Body of pancreas (tissue), 4 donors: ENCODE results near the gene IVL. TPM values are rescaled to one million over a fixed set of nuclear protein-coding genes. Genes with fewer than 3 reads are reported as not detected.

ENCODE experiments used
- ATAC-seq: fragments of 150-250 bp; one replicate; pipeline ENCODE4 v1.9.1; 2016
- DNase-seq, 4 donors: peaks; one replicate each; pipeline ENCODE4 v3.0.0-alpha.2; 2019
- H3K27ac ChIP-seq, 4 donors: fragments of 200-600 bp; sonication (generic); 1 replicate in 3 of 4; 2 replicates in 1 of 4; pipeline versions ENCODE4 v1.5.1 to v1.6.1; 2016 to 2019; ENCODE audit warnings: mild to moderate bottlenecking in 1 of 4, mixed read lengths in 1 of 4, moderate library complexity in 1 of 4
- H3K27me3 ChIP-seq, 2 donors: fragments of 200-600 bp; sonication (generic); one replicate each; pipeline ENCODE4 v1.6.0; 2016; ENCODE audit warnings: mild to moderate bottlenecking in 1 of 2
- H3K36me3 ChIP-seq, 2 donors: fragments of 200-600 bp; sonication (generic); replicated peaks in 1 of 2; 2 replicates each; pipeline ENCODE4 v1.5.1; 2016; ENCODE audit warnings: low read depth in 2 of 2; ENCODE audit not compliant: insufficient read depth in 1 of 2
- H3K4me1 ChIP-seq: fragments of 200-600 bp; sonication (generic); one replicate; pipeline ENCODE4 v1.6.0; 2016
- H3K4me3 ChIP-seq, 2 donors: fragments of 200-600 bp; sonication (generic); 1 replicate in 1 of 2; 2 replicates in 1 of 2; pipeline ENCODE4 v1.5.1; 2016 to 2019
- H3K9me3 ChIP-seq, 3 donors: fragments of 200-600 bp; sonication (generic); 1 replicate in 2 of 3; 2 replicates in 1 of 3; pipeline ENCODE4 v1.5.1; 2016
- POLR2A ChIP-seq, 3 donors: fragments of 450-650 bp; IDR thresholded peaks; one replicate each; pipeline ENCODE4 v1.6.1; 2016; ENCODE audit warnings: antibody characterized with exemption in 3 of 3, mild to moderate bottlenecking in 2 of 3
- WGBS, 2 donors: methylation state at CpG; one replicate each; pipeline ENCODE4 v1.1.5; 2017; 5-methylcytosine and 5-hydroxymethylcytosine counted together
- intact Hi-C: fragments of 100-400 bp; cut with DNase I; formaldehyde crosslinking; loops from one replicate; pipeline ENCODE4 v1.15.1; 2023
- total RNA-seq, 2 donors: library from RNA; depleted of rRNA; stranded (reverse); fragments of >200 nt; gene quantifications; one replicate each; pipeline ENCODE4 v1.1.0, GENCODE V29; 2016
- TF ChIP-seq, protein P1 (sequence below), 7 experiments: fragments of 450-650 bp in 4 of 7; fragments of 200-600 bp in 3 of 7; sonication (generic) in 3 of 7; IDR thresholded peaks; one replicate each; pipeline ENCODE4 v1.5.1; 2016 to 2019; ENCODE audit warnings: antibody characterized with exemption in 7 of 7

The IVL gene, protein sequence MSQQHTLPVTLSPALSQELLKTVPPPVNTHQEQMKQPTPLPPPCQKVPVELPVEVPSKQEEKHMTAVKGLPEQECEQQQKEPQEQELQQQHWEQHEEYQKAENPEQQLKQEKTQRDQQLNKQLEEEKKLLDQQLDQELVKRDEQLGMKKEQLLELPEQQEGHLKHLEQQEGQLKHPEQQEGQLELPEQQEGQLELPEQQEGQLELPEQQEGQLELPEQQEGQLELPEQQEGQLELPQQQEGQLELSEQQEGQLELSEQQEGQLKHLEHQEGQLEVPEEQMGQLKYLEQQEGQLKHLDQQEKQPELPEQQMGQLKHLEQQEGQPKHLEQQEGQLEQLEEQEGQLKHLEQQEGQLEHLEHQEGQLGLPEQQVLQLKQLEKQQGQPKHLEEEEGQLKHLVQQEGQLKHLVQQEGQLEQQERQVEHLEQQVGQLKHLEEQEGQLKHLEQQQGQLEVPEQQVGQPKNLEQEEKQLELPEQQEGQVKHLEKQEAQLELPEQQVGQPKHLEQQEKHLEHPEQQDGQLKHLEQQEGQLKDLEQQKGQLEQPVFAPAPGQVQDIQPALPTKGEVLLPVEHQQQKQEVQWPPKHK
- not detected for total RNA-seq

DNA sequence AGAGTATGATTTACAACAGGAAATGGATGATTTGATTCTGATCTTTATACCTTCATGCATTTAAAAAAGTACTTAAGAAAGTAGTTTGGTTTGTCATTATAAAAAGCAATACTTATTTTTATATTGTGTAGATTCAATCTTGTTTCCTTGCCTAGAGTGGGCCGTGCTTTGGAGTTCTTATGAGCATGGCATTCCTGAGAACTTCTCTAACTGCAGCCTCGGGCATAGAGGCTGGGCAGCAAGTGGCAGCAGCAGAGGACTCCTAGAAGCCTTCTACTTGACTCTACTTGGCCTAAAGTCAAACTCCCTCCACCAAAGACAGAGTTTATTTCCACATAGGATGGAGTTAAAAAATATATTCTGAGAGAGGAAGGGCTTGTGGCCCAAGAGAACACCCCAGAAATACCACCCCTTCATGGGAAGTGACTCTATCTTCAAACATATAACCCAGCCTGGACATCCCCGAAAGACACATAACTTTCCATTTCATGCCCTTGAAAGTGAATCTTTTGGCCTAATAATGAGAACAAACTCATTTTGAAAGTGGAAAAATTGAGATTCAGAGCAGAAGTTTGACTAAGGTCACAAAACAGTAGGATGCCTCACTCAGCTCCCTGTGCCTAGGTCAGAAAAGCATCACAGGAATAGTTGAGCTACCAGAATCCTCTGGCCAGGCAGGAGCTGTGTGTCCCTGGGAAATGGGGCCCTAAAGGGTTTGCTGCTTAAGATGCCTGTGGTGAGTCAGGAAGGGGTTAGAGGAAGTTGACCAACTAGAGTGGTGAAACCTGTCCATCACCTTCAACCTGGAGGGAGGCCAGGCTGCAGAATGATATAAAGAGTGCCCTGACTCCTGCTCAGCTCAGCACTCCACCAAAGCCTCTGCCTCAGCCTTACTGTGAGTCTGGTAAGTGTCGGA, at the start of gene IVL:
Gene IVL, plus strand, starts transcription at position 861 of the 916 bp plus-strand sequence. CDS start 1,252 bp downstream, outside the sequence.
- Histone ChIP-seq H3K9me3 (no peaks in the 10 kb centered on the region), H3K36me3 (no peaks in the 10 kb centered on the region), H3K27me3 (no peaks in the 10 kb centered on the region), H3K27ac (no peak within 1 kb of the TSS), H3K4me1 (no peaks in the 10 kb centered on the region), H3K4me3 (no peak within 1 kb of the TSS)
- intact Hi-C loops = no loop called here
- WGBS, 2 donors = 75 to 88% methylated on average over 4 of the region's 4 CpGs
- ATAC-seq = no peak
- no peak for TF ChIP-seq POLR2A (IDR thresholded peaks at IDR 0.05)
- TF ChIP-seq, protein P1, sequence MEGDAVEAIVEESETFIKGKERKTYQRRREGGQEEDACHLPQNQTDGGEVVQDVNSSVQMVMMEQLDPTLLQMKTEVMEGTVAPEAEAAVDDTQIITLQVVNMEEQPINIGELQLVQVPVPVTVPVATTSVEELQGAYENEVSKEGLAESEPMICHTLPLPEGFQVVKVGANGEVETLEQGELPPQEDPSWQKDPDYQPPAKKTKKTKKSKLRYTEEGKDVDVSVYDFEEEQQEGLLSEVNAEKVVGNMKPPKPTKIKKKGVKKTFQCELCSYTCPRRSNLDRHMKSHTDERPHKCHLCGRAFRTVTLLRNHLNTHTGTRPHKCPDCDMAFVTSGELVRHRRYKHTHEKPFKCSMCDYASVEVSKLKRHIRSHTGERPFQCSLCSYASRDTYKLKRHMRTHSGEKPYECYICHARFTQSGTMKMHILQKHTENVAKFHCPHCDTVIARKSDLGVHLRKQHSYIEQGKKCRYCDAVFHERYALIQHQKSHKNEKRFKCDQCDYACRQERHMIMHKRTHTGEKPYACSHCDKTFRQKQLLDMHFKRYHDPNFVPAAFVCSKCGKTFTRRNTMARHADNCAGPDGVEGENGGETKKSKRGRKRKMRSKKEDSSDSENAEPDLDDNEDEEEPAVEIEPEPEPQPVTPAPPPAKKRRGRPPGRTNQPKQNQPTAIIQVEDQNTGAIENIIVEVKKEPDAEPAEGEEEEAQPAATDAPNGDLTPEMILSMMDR (IDR thresholded peaks at IDR 0.05) = no peak
- no peak for DNase-seq

DNA sequence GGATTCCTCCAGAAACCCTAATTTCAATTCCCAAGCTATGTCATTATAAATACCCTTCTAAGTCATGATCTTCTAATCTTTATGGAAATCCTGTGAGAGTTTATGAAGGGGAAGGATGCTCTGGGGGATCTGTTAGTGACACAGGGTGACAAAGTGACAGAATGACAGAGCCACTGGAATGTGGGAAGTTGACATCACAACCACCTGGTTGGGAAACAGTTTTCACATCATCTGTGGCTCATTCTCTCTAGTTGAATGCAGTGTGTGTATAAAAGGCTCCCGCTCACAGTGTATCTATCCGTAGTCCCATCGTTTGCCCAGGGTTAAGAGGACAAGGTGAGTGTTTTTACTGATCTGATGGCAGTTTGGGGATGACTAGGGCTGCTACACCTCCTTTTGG, 48.6 kb upstream of the IVL start, which contains the start of gene LCE7A:
Gene LCE7A, plus strand, starts transcription at position 301 of the 400 bp plus-strand sequence. CDS start 702 bp downstream, outside the sequence.
- H3K9me3 ChIP-seq = no peaks in the 10 kb centered on the region
- 56 to 57% methylated on average over 3 of the region's 3 CpGs for WGBS, 2 donors
- H3K27me3 ChIP-seq = no peaks in the 10 kb centered on the region
- no peak for ATAC-seq
- H3K36me3 ChIP-seq = no peaks in the 10 kb centered on the region
- intact Hi-C loops = no loop called here
- no peak within 1 kb of the TSS for H3K27ac ChIP-seq
- TF ChIP-seq POLR2A (IDR thresholded peaks at IDR 0.05) = no peak
- TF ChIP-seq, protein P1 (IDR thresholded peaks at IDR 0.05) = no peak
- H3K4me3 ChIP-seq = no peak within 1 kb of the TSS
- DNase-seq = no peak
- no peaks in the 10 kb centered on the region for H3K4me1 ChIP-seq

DNA sequence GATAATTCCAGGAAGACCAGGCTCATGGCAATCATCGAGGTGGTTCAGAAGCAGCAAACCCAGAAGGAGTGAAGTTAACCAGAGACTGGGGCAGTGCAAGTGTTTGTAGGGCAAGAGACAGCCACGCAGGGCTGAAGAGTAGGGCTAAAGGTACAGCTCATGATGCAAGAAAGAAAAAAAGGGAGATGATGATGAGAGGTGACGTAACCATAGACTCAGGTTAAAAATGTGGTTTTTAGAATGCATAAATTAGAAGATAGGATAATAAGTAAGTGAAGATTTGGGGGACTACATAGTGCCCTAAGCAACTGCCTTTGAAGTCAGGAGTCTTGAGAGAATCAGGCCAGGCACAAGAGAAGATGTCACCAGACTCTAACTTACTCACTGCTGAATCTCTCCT, 48.2 kb upstream of the IVL start:
- 53 to 73% methylated on average over 3 of the region's 3 CpGs for WGBS, 2 donors
- no peaks in the 10 kb centered on the region for H3K9me3 ChIP-seq
- H3K4me3 ChIP-seq = no peak overlapping the region
- H3K27ac ChIP-seq = no peak overlapping the region
- ATAC-seq (no peak), DNase-seq (no peak)
- no peaks in the 10 kb centered on the region for H3K4me1 ChIP-seq
- no peaks in the 10 kb centered on the region for H3K36me3 ChIP-seq
- TF ChIP-seq, protein P1 (IDR thresholded peaks at IDR 0.05) = no peak
- no peak for TF ChIP-seq POLR2A (IDR thresholded peaks at IDR 0.05)
- H3K27me3 ChIP-seq = no peaks in the 10 kb centered on the region
- intact Hi-C loops = no loop called here

DNA sequence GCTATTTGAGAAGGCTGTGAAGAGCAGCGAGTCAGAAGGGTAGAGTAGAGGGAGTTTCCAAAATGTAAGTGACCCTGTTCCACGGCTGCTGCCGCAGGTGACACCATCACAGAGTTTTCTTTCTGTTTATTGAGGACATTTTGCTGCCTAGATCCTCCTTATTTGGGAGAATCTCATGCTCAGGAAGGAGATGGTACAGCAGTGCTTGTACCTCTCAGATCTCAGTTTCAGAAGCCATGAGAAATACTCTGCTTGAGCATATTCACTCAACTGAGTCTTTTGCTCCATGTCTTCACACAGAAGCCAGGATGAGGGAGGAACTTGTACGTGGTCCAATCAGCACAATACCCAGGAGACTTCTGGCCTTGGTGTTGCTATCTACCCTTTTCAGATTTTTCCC, 47.0 kb upstream of the IVL start:
- Histone ChIP-seq H3K27ac (no peak overlapping the region), H3K4me3 (no peak overlapping the region), H3K27me3 (no peaks in the 10 kb centered on the region), H3K36me3 (no peaks in the 10 kb centered on the region), H3K9me3 (no peaks in the 10 kb centered on the region), H3K4me1 (no peaks in the 10 kb centered on the region)
- ATAC-seq (no peak), DNase-seq (no peak)
- intact Hi-C loops = no loop called here
- WGBS, 2 donors = 68 to 75% methylated on average over 4 of the region's 4 CpGs
- no peak for TF ChIP-seq POLR2A (IDR thresholded peaks at IDR 0.05)
- TF ChIP-seq, protein P1 (IDR thresholded peaks at IDR 0.05) = no peak
